Dermis blood vessel endothelial cell (primary cell): ENCODE measurements around the gene COL8A2. TPM values are rescaled to one million over a fixed set of nuclear protein-coding genes. Genes with fewer than 3 reads are reported as not detected.

ENCODE experiments used
- DNase-seq: peaks from one replicate; pipeline ENCODE4 v3.0.0; 2010
- total RNA-seq: library from RNA; depleted of rRNA; stranded (reverse); fragments of >200 nt; gene quantifications from 2 replicates; pipeline ENCODE4 v1.2.3, GENCODE V29; 2014

COL8A2 gene
- total RNA-seq, 1 donor from 2014 or later: 3.2 TPM

DNA sequence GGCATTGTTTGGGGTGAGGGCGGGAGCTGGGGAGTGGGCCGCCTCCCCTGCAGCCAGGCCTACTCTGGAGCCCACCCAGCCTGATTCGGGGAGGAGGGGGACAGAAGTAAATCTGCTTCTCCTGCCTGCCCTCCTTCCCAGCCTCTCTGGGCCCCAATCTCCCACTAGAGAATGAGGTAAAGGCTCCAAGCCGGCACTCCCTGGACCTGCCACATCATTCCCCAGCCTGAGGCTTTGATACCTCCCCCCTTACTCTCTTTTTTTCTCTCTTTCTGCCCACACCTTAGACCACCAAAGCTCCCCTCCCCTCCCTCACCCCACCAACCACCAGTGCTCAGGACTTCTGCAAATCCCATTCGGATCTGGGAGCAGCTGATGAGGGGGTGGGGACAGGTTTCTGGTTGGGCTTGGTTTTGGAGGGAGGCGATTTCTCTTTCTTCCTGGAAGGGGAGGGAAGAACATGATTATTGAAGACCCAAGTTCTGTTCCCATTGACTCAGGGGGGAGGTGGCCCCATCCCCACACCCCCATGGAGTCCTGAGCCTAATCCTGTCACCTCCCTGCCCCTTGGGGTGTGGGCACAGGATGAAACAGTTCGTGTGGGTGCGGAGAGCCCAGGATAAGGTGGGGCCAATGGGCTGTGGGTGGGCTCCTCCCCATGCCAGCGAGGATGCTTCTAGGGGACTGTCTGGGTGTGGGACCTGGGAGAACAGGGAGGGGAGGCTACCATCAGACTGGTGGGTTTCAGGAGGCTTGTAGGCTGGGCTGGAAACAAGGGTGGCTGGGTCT is 32.3 kb upstream of the COL8A2 start:
- peak; percentile 45 for DNase-seq

DNA sequence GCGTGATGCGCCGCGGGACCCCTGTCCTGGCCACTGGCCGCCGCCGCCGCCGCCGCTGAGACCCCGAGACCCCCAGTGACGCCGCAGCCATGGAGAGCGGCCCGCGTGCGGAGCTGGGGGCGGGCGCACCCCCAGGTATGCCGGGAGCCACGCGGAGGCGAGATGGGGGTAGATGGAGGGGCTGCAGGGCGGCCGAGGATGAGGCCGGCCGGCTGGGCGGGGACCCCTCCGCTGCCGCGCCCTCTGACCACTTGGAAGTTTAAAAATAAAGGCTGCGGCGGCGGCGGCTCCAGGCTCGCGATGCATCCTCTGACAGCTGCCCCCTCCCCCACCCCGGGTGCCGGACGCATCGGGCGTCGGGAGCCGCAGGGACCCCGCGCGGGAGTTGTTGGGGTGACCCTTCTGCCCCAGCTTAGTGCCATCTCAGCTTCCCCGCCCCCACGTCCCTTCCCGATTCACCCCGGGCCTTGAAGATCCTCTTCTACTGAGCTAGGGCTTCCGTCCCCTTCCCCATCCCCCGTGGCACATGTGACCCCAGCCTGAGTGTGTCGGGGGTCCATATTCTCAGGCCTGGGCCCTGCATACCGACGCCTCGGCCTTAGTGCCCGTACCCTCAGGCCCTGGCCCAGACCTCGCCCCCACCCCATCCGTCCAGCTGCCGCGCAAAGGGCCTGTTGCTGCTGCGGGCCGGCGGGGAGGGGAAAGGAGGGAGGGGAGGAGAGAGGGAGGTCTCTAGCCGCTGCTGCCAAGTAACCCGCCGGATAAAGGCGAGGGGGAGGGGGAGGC is 31.5 kb upstream of the COL8A2 start:
- DNase-seq: peak; percentile 73

DNA sequence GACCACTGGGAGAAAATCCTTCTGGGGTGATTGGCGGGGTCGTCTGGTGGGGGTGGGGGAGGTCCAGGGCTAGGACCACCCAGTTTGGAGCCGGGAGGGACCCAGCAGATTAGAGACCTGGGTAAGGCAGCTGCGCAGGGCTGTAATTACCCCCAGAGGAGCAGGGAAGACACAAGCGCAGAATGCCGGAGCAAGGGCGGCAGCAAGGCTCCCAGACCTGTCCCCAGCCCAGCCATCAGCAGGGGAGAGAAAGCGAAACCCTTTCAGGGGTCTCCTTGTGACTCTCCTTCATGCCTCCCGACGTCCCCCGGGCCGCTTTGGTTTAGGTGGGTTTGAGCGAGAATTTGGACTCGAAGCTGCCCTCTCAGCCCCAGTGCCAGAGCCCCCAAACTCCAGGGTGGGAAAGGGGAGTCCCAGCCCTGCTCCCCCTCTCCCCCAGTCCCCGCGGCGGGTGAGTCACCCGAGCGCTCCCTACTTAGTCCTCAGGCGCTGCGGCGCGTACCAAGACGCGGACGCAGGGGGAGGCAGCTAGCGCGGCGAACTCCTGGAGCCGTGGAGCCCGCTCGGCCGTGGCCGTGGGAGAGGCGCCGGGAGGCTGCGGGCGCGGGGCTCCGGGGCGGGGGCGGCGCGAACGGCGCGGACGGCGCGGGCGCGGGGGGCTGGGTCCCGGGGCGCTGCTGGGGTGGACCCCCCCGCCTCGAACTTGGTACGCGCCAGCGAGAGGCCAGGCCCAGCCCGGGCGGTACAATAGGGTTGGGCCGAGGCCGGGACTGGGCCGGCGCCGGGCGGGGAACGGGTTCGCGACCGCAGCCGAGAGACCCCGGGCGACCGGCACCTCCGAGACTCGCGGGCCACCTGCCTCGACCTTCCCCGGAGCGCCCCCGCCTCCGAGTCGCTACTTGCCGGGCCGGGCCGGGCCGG is 30.6 kb upstream of the COL8A2 start, which contains the start of gene MAP7D1:
MAP7D1 (plus strand) TSS at position 753 of the 921 bp plus-strand sequence. CDS start 258 bp downstream, outside the sequence.
- peak; percentile 87 for DNase-seq

GRCh38 chr1:36154765-36155407 is 29.9 kb upstream of the COL8A2 start:
- no peak for DNase-seq

GRCh38 chr1:36154335-36154734 is 29.3 kb upstream of the COL8A2 start:
- DNase-seq: no peak

DNA sequence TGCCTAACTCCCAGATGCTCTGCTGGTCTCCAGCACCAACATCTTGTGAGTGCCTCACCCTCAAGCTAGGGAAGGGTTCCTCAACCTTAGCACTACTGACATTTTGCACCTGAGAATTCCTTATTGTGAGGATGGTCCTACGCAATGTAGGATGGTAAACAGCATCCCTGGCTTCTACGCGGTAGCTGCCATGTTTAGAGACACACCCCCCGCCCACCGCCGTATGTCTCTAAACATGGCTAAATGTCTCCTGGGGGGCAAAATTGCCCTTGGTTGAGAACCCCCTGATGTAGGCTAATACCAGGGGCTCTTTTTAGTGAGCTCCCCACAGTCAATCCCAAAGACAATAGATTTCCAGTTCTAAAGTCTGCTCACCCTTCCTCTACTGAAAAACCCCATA is 28.5 kb upstream of the COL8A2 start:
- no peak for DNase-seq

DNA sequence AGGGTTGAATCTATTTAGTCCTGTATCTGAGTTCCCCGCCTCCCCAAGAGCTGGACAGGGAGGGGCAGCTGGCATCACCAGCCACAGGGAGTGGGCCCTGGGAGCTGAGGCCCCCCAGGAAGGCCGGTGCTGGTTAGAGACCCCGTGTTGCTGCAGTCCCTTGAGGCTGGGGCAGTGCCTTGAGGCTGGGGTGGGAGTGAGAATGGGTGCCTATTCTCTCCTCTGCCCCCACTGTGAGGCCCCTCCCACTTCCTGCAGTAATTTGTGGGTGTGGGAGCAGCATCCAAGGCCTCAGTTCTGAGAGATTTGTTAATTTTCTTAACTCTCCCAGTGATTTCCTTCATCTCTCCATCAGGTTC is 26.8 kb upstream of the COL8A2 start:
- no peak for DNase-seq

GRCh38 chr1:36151134-36151844 is 26.3 kb upstream of the COL8A2 start:
- DNase-seq: no peak

DNA sequence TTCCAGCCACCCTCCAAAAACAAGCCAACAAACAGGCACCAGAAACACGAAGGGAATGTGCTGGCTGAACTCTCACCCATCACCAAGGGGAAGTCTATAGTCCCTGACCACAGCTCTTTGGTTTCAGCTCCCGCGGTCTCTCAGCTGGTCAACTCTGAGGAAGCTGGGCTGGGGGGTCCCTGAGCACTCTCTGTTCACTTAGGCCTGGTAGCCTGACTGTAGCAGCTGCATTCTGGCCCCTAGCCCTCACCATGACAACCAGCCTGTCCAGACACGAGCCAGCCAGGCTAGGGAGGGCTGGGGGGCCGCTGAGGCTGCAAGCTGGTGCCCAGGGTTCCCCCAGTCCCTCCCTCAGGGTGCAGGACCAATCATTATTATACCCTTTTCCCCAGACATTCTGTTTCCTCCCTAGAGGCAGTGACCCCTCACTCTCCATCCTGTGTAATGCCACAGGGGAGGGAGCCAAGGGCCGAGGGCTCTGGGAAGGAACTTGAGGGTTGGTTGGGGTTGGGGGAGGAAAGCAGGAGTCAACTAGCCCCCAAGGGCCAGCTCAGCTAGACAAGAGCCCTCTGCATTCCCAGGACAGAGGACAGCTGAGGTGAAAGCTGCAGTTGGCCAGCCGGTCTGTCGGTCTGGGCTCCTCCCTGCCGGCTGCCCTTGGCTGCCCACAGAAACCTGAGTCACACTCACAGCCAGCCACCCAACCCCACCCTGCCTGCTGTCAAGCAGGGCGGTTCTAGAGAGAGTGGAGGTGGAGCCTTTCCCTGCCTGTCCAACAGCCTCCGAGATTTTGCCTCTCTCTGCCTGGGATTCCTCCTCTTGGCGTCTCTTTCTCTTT is 25.5 kb upstream of the COL8A2 start:
- DNase-seq: peak; percentile 96

GRCh38 chr1:36149973-36150295 is 24.9 kb upstream of the COL8A2 start:
- no peak for DNase-seq

DNA sequence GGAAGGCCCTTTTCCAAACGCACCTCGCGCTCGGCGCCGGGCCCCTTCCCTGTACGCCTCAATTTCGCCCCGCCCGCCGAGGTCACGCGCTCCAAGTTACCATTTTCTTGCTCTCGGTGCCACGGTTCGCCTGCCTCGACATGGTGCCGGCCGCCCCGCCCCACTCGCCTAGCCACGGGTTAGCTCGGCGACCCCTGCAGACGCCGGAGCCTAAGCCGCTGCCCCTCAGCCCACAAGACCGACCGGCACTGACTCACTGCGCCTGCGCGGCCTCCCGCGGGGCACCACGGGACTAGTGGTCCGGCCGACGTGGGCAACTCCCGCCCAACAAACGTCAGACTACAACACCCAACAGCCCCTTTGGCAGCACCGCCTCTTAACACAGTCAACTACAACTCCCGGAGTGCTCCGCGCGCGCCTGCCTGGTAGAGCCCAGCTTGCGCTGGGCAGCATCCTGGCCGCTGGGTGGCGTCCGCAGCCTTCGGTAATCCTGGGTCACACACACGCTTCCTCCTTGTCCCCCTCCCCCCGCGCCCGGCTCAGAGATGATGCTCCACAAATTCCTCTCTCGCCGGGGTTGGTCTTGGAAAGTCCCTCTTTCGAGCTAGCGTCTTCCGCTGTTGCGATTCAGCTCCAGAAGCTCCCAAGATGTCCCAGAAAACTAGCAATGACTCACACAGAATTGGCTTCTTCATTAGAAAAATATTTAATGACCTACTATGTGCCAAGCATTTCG is 24.4 kb upstream of the COL8A2 start, which contains the start of gene TRAPPC3:
TRAPPC3 (minus strand) TSS at position 250 of the 736 bp plus-strand sequence; CDS start at position 142, 108 bp downstream.
- DNase-seq: peak; percentile 100

- DNase-seq: no peak
Observed at GRCh38 chr1:36148821-36149236, 23.8 kb upstream of the COL8A2 start.

DNA sequence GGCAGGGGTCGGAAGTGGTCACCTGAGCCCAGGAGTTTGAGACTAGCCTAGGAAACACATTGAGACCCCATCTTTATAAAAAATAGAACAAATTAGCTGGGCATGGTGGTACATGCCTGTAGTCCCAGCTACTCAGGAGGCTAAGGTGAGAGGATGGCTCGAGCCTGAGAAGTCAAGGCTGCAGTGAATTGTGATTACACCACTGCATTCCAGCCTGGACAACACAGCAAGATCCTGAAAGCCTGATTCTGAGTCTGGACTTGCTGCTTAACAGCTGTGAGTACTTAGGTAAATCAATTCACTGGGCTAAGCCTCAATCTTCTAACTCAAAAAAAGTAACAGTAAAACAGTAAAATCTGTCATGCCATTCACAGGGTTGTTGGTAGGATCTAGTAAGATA is 19.4 kb upstream of the COL8A2 start:
- DNase-seq: no peak

DNA sequence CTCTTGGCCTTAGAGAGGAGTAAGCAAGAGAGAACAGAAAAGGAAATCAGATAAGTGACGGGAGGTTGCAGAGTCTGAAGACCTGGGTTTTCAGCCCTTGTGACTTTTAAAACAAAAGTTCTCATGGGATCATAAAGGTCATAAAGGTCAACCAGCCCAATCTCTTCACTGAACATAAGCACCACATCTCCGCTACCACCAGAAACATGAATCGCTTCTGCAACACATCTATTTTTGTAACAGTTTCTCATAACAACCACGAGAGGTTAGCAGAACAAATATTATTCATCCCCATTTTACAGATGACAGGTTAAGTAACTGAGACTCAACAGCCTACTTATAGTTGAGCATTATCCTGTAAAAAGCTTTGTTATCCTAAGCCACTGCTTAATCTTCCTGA is 18.4 kb upstream of the COL8A2 start:
- no peak for DNase-seq

DNA sequence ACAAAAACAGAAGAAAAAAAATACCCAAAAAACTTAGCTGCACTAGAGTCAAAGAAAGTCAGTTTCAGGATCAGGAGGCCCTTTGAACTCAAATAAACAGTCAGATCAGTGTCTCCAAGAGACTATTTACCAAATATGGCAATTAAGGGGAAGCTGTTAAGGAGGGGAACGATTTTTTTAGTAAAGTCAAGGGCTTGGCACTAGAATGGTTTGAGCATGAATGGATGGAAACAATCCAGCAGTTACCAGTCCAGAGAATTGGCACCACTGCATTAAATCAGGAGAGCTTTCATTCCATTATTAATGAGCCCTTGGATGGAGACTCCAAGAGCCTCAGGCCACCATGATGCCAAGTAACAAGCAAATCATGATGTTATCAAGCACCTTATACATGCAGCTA is 17.1 kb upstream of the COL8A2 start:
- DNase-seq: no peak

DNA sequence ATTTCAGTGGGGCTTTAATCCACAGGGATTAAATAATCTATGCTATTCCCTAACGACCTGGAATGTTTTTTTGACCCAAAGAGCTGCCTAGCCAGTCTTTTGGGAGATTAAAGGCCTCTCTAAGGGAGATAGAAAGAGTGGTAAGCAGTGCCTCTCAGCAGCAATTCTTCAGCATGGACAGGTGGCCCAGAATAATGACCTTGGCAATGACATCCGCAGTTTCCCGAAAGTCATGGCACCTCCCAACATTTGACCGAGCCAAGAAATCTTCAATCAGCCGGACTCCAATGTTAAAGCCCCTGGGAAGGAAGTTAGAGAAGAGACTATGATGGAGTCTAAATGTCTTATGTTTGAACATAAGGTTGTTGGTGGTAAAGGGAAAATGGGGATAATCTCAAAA is 14.5 kb upstream of the COL8A2 start:
- no peak for DNase-seq

DNA sequence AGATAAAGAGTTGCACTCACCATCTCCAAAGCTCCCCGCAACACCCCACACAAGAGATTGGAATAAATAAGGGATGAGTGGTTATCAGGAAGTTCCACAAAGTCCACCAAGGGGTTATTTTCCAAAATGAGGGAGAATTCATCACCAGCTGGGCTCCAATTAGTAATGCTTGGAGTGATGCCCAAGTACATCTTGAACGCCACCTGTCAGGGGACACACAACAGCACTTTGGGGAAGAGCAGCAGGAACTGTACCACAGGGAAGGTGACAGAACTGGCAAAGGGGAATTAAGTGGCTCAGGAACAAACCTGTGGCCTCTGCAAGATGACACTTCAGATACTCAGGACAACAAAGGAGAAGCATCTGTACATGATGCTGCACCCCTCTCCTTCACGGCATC is 12.8 kb upstream of the COL8A2 start:
- no peak for DNase-seq

GRCh38 chr1:36137226-36137625 is 12.2 kb upstream of the COL8A2 start:
- DNase-seq: no peak

DNA sequence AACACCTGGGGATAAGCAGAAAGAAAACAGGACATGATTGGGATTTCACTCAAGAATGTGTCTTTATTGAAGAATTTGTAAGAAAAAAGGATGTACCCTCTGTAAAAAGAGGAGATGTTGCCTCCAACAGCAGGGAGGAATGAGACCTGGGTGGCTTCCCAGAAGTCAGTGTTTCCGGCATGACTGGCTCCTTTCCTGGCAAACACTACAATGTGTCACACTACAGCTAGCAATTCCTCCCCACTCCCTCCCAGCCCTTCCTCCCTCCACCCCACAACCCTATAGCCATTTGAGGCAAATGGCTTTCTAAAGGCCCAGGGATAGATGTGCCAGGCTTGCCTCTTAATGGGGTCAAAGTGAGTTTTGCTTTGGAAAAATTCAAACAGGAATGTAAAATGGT is 11.5 kb upstream of the COL8A2 start:
- DNase-seq: peak; percentile 84

- no peak for DNase-seq
Observed at GRCh38 chr1:36135796-36136195, 10.8 kb upstream of the COL8A2 start.
